Fibroblast of lung (primary cell): Measurements from ENCODE around the gene ADRM1. TPM values are rescaled to one million over a fixed set of nuclear protein-coding genes. Genes with fewer than 3 reads are reported as not detected.

Source experiments
- DNase-seq, 2 donors: peaks; one replicate each; pipeline versions ENCODE4 v3.0.0 to v3.0.0-alpha.2; 2010; ENCODE audit warnings: low read depth in 2 of 2
- H2AFZ ChIP-seq: 2 replicates; pipeline ENCODE4 v1.5.1; 2012; ENCODE audit warnings: low read length, control low read depth, inconsistent platforms
- H3K27ac ChIP-seq: 2 replicates; pipeline ENCODE4 v1.5.1; 2011; ENCODE audit warnings: low read length, control low read depth; ENCODE audit not compliant: insufficient read depth
- H3K27me3 ChIP-seq: 2 replicates; pipeline ENCODE4 v1.5.1; 2011; ENCODE audit warnings: mild to moderate bottlenecking, low read length; ENCODE audit not compliant: control insufficient read depth, insufficient read depth
- H3K36me3 ChIP-seq: 2 replicates; pipeline ENCODE4 v1.5.1; 2011; ENCODE audit warnings: low read length; ENCODE audit not compliant: control insufficient read depth, insufficient read depth
- H3K4me1 ChIP-seq: 2 replicates; pipeline ENCODE4 v1.5.1; 2011; ENCODE audit warnings: low read length; ENCODE audit not compliant: control insufficient read depth, insufficient read depth; ENCODE audit errors: extremely low read depth
- H3K4me2 ChIP-seq: 2 replicates; pipeline ENCODE4 v1.5.1; 2011; ENCODE audit warnings: low read length, control low read depth; ENCODE audit not compliant: insufficient read depth; ENCODE audit errors: extremely low read depth
- H3K4me3 ChIP-seq, 4 experiments: fragments of 200-600 bp in 1 of 4; sonication (generic) in 1 of 4; replicated peaks in 1 of 4; 2 replicates each; pipeline ENCODE4 v1.5.1; 2011 to 2016; ENCODE audit warnings: low read length in 4 of 4, low read depth in 3 of 4, mild to moderate bottlenecking in 3 of 4, control low read depth in 2 of 4, inconsistent platforms in 1 of 4, mixed read lengths in 1 of 4; ENCODE audit not compliant: insufficient read depth in 1 of 4; ENCODE audit errors: control extremely low read depth in 1 of 4
- H3K79me2 ChIP-seq: 2 replicates; pipeline ENCODE4 v1.5.1; 2012; ENCODE audit warnings: mild to moderate bottlenecking, low read length, inconsistent platforms; ENCODE audit not compliant: control insufficient read depth, insufficient read depth
- H3K9ac ChIP-seq: 2 replicates; pipeline ENCODE4 v1.5.1; 2011; ENCODE audit warnings: mild to moderate bottlenecking, low read length, control low read depth; ENCODE audit not compliant: insufficient read depth
- H3K9me3 ChIP-seq: 2 replicates; pipeline ENCODE4 v1.5.1; 2012; ENCODE audit warnings: low read depth, low read length; ENCODE audit not compliant: control insufficient read depth, insufficient read depth
- H4K20me1 ChIP-seq: 2 replicates; pipeline ENCODE4 v1.5.1; 2011; ENCODE audit warnings: low read length; ENCODE audit not compliant: control insufficient read depth, insufficient read depth; ENCODE audit errors: extremely low read depth
- CTCF ChIP-seq, 2 donors: IDR thresholded peaks in 1 of 2; conservative IDR thresholded peaks in 1 of 2; 1 replicate in 1 of 2; 2 replicates in 1 of 2; pipeline ENCODE4 v1.5.1; 2011 to 2012; ENCODE audit warnings: low read length in 2 of 2, control low read depth in 1 of 2, inconsistent platforms in 1 of 2, low read depth in 1 of 2, mild to moderate bottlenecking in 1 of 2
- EZH2 ChIP-seq: IDR thresholded peaks from 2 replicates; pipeline ENCODE4 v1.5.1; 2012; ENCODE audit warnings: low read length, control low read depth, mild to moderate bottlenecking; ENCODE audit errors: missing control alignments
- polyA plus RNA-seq, 2 donors: library from polyadenylated mRNA; depleted of rRNA in 1 of 2; stranded (reverse) in 1 of 2; unstranded in 1 of 2; fragments of >200 nt; gene quantifications; 2 replicates each; pipeline ENCODE4 v1.2.1, GENCODE V29; 2011 to 2012; ENCODE audit warnings: missing spikeins in 1 of 2
- total RNA-seq: library from RNA; depleted of rRNA; stranded (reverse); fragments of >200 nt; gene quantifications from 2 replicates; pipeline ENCODE4 v1.2.1, GENCODE V29; 2014

The ADRM1 gene
- total and polyA plus RNA-seq, 2 donors (not counting 1 experiment from before 2014, with no cell fraction given) = 41.2 to 71.3 TPM

- H3K79me2 ChIP-seq = no peaks in the 10 kb centered on the region
These were observed 17.1 kb upstream of the ADRM1 start for GRCh38 chr20:62285722-62286121.

GRCh38 chr20:62286493-62287064 is 16.2 kb upstream of the ADRM1 start:
- H2AFZ ChIP-seq = no peak overlapping the region
- H3K27ac ChIP-seq = no peak overlapping the region
- H3K4me1 ChIP-seq = no peaks in the 10 kb centered on the region
- TF ChIP-seq EZH2 (no peak), CTCF (conservative IDR thresholded peaks at IDR 0.05 in 1 of 2, IDR thresholded peaks at IDR 0.05 in 1 of 2; ENCODE audit: low read depth in 1 of 2, low read length in 2 of 2) (no peak)
- no peak overlapping the region for H3K9ac ChIP-seq
- no peaks in the 10 kb centered on the region for H4K20me1 ChIP-seq
- H3K4me2 ChIP-seq = no peak overlapping the region
- H3K36me3 ChIP-seq = peaks cover 8% of the 10 kb centered on the region
- no peaks in the 10 kb centered on the region for H3K79me2 ChIP-seq
- DNase-seq = no peak
- no peak overlapping the region for H3K4me3 ChIP-seq
- no peaks in the 10 kb centered on the region for H3K9me3 ChIP-seq
- H3K27me3 ChIP-seq = no peaks in the 10 kb centered on the region

More at GRCh38 chr20:62285722-62286121, 17.1 kb upstream of the ADRM1 start:
- H2AFZ ChIP-seq = no peak overlapping the region
- DNase-seq = no peak
- TF ChIP-seq CTCF (conservative IDR thresholded peaks at IDR 0.05 in 1 of 2, IDR thresholded peaks at IDR 0.05 in 1 of 2; ENCODE audit: low read depth in 1 of 2, low read length in 2 of 2) (no peak), EZH2 (no peak)
- H3K27me3 ChIP-seq = no peaks in the 10 kb centered on the region
- H3K4me1 ChIP-seq = no peaks in the 10 kb centered on the region
- no peak overlapping the region for H3K27ac ChIP-seq
- no peaks in the 10 kb centered on the region for H4K20me1 ChIP-seq
- H3K9me3 ChIP-seq = no peaks in the 10 kb centered on the region
- H3K36me3 ChIP-seq = peaks cover 7% of the 10 kb centered on the region
- H3K4me2 ChIP-seq = no peak overlapping the region
- H3K4me3 ChIP-seq = no peak overlapping the region
- no peak overlapping the region for H3K9ac ChIP-seq

- peaks cover 8% of the 10 kb centered on the region for H3K36me3 ChIP-seq
- H3K27ac ChIP-seq = no peak overlapping the region
- H3K79me2 ChIP-seq = no peaks in the 10 kb centered on the region
- H4K20me1 ChIP-seq = no peaks in the 10 kb centered on the region
- no peak overlapping the region for H3K9ac ChIP-seq
- no peaks in the 10 kb centered on the region for H3K27me3 ChIP-seq
- H3K4me2 ChIP-seq = no peak overlapping the region
- no peak for DNase-seq
- TF ChIP-seq EZH2 (no peak), CTCF (conservative IDR thresholded peaks at IDR 0.05 in 1 of 2, IDR thresholded peaks at IDR 0.05 in 1 of 2; ENCODE audit: low read depth in 1 of 2, low read length in 2 of 2) (no peak)
- no peaks in the 10 kb centered on the region for H3K9me3 ChIP-seq
- no peak overlapping the region for H2AFZ ChIP-seq
- no peak overlapping the region for H3K4me3 ChIP-seq
- no peaks in the 10 kb centered on the region for H3K4me1 ChIP-seq
These were observed 15.7 kb upstream of the ADRM1 start for GRCh38 chr20:62287129-62287528.
